ENCODE results near the gene SNRNP200.
"Not testable (repeated sequence)": the region's sequence is repeated elsewhere in the genome, so short reads cannot be mapped to it uniquely, and the experiment has no call there.

Gene SNRNP200

GRCh38 chr2:96274355-96275056, 30.8 kb downstream of the SNRNP200 start:
- DNase-seq (ENCODE audit: low read depth in 2 of 2): no peak

GRCh38 chr2:96273763-96274162, 31.6 kb downstream of the SNRNP200 start:
- DNase-seq (ENCODE audit: low read depth in 2 of 2): no peak

GRCh38 chr2:96271995-96272394, 33.4 kb downstream of the SNRNP200 start:
- DNase-seq (ENCODE audit: low read depth in 2 of 2): no peak

GRCh38 chr2:96267159-96267971, 38.0 kb downstream of the SNRNP200 start:
- DNase-seq (ENCODE audit: low read depth in 2 of 2): no peak

GRCh38 chr2:96265840-96266679, 39.3 kb downstream of the SNRNP200 start, which contains the start of the genes CIAO1 and TMEM127:
Gene CIAO1, plus strand, starts transcription at chr2:96266225. Its CDS starts 126 bp downstream, at chr2:96266351.
Gene TMEM127, minus strand, starts transcription at chr2:96265997. Its CDS starts 616 bp downstream, at chr2:96265381.
- DNase-seq (ENCODE audit: low read depth in 2 of 2): peak; percentile 97 to 99

GRCh38 chr2:96265349-96265839, 40.0 kb downstream of the SNRNP200 start:
- peak; percentile 17 to 32 for DNase-seq (ENCODE audit: low read depth in 2 of 2)

GRCh38 chr2:96264656-96265348, 40.5 kb downstream of the SNRNP200 start:
- no peak for DNase-seq (ENCODE audit: low read depth in 2 of 2)

GRCh38 chr2:96264086-96264485, 41.3 kb downstream of the SNRNP200 start:
- no peak for DNase-seq (ENCODE audit: low read depth in 2 of 2)

GRCh38 chr2:96262306-96262705, 43.0 kb downstream of the SNRNP200 start:
- DNase-seq (ENCODE audit: low read depth in 2 of 2): no peak

GRCh38 chr2:96261328-96262003, 43.9 kb downstream of the SNRNP200 start:
- DNase-seq (ENCODE audit: low read depth in 2 of 2): no peak

- DNase-seq (ENCODE audit: low read depth in 2 of 2): no peak
These were observed 44.7 kb downstream of the SNRNP200 start for GRCh38 chr2:96260387-96261260.

GRCh38 chr2:96259497-96259921, 45.8 kb downstream of the SNRNP200 start:
- no peak for DNase-seq (ENCODE audit: low read depth in 2 of 2)

- no peak for DNase-seq (ENCODE audit: low read depth in 2 of 2)
These were observed 47.0 kb downstream of the SNRNP200 start for GRCh38 chr2:96258166-96259022.

- not testable (repeated sequence) for DNase-seq (ENCODE audit: low read depth in 2 of 2)
These were observed 47.6 kb downstream of the SNRNP200 start for GRCh38 chr2:96257744-96258143.

GRCh38 chr2:96256611-96257113, 48.7 kb downstream of the SNRNP200 start:
- no peak for DNase-seq (ENCODE audit: low read depth in 2 of 2)

GRCh38 chr2:96254571-96254970, 50.8 kb downstream of the SNRNP200 start:
- DNase-seq (ENCODE audit: low read depth in 2 of 2): no peak

GRCh38 chr2:96253006-96253405, 52.3 kb downstream of the SNRNP200 start:
- no peak for DNase-seq (ENCODE audit: low read depth in 2 of 2)

GRCh38 chr2:96252526-96252925, 52.8 kb downstream of the SNRNP200 start:
- no peak for DNase-seq (ENCODE audit: low read depth in 2 of 2)

Measured in stimulated activated CD8-positive, alpha-beta memory T cell treated with anti-CD3 and anti-CD28 coated beads, Interleukin-7, amount 100 ng/mL, for 4 hours (primary cell).